HG02885 (cell line): Measurements from ENCODE around the gene SRSF9.

ENCODE experiments used
- ATAC-seq: cut with Tn5 transposase; IDR thresholded peaks from one replicate; pipeline ENCODE4 v1.9.1; 2021; ENCODE audit warnings: mild to moderate bottlenecking; ENCODE audit not compliant: unreplicated experiment, poor library complexity

The SRSF9 gene

DNA sequence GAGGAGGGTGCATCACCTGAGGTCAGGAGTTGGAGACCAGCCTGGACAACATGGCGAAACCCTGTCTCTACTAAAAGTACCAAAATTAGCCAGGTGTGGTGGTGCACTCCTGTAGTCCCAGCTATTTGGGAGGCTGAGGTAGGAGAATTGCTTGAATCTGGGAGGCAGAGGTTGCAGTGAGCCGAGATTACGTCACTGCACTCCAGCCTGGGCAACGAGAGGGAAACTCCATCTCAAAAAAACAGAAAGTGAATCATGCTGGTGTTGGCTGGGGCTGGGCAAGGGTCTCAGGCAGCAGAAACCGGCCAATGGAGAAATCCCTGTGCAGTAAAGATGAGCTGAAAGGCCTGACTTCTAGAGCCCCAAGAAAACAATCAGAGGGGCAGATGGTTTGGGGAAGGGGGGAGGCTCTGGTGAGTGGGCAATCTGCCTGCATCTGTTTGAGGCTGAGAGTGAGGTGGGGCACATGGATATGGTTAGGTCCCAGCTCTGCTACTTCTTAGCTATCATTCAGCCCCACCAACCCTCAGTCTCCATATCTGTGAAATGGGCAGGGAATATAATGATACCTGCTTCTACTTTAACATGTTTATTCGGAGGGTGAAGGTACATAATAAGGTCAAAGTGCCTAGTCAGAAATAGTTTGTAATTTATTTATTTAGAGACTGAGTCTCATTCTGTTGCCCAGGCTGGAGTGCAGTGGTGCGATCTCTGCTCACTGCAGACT is 52.9 kb downstream of the SRSF9 start:
- no peak for ATAC-seq

- ATAC-seq, result no peak
Measured at GRCh38 chr12:120413901-120414695, 55.5 kb downstream of the SRSF9 start.

GRCh38 chr12:120412421-120412820 is 57.1 kb downstream of the SRSF9 start:
- no peak for ATAC-seq
